ENCODE results near the gene CEMIP2. TPM values are rescaled to one million over a fixed set of nuclear protein-coding genes. Genes with fewer than 3 reads are reported as not detected.

The CEMIP2 gene
- total RNA-seq, 3 donors from 2014 or later (not counting 1 experiment from before 2014, with no cell fraction given): 204 to 326 (median 230) TPM

DNA sequence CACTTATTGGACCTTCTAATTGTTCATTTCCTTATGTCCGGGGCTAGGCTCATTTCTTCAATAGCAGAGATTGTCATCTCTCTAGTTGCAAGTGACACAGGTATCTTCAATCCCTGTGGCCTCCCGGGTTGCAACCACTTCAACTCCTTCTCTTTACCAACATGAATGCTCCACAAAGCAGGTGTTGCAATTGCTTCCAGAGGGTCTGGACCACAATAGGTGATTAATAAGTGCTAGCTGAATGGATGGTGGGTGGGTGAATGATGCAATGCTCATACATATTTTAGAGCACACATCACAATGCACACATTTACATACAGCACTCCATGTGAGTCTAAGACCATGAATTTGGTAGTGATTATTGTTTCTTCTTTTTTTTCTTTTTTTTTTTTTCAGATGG, 2.6 kb downstream of the CEMIP2 start:
- Histone ChIP-seq H3K27me3 (ENCODE audit: control insufficient read depth, insufficient read depth, low read length) (no peaks in the 10 kb centered on the region), H3K36me3 (ENCODE audit: control insufficient read depth, insufficient read depth, low read length) (no peaks in the 10 kb centered on the region), H3K9me3 (ENCODE audit: control insufficient read depth, insufficient read depth, low read length) (no peaks in the 10 kb centered on the region), H3K27ac (ENCODE audit: low read length) (no peak overlapping the region), H3K4me3 (ENCODE audit: low read length) (no peak overlapping the region), H3K4me1 (ENCODE audit: control insufficient read depth, insufficient read depth, low read length) (peaks cover 34% of the 10 kb centered on the region)
- Mint-ChIP-seq H3K9me3 (no peaks in the 10 kb centered on the region), H3K27me3 (ENCODE audit: low read depth in 2 of 2) (no peaks in the 10 kb centered on the region), H3K4me1 (peaks cover 79 to 83% of the 10 kb centered on the region in 2 donors), H3K4me3 (peak overlapping the region; percentile 92), H3K27ac (peak overlapping the region; percentile 88 to 94), H3K36me3 (no peaks in the 10 kb centered on the region)
- intact Hi-C loops (cut with micrococcal nuclease): loop anchor here (5.0 to 10.0 kb wide), 2 partner anchors 33 to 51 kb away; no protein-coding TSS in a partner anchor
- TF ChIP-seq, protein P1, sequence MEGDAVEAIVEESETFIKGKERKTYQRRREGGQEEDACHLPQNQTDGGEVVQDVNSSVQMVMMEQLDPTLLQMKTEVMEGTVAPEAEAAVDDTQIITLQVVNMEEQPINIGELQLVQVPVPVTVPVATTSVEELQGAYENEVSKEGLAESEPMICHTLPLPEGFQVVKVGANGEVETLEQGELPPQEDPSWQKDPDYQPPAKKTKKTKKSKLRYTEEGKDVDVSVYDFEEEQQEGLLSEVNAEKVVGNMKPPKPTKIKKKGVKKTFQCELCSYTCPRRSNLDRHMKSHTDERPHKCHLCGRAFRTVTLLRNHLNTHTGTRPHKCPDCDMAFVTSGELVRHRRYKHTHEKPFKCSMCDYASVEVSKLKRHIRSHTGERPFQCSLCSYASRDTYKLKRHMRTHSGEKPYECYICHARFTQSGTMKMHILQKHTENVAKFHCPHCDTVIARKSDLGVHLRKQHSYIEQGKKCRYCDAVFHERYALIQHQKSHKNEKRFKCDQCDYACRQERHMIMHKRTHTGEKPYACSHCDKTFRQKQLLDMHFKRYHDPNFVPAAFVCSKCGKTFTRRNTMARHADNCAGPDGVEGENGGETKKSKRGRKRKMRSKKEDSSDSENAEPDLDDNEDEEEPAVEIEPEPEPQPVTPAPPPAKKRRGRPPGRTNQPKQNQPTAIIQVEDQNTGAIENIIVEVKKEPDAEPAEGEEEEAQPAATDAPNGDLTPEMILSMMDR (IDR thresholded peaks at IDR 0.05): no peak
- ATAC-seq: no peak
- WGBS (ENCODE audit: insufficient coverage): 53% methylated on average over 1 of the region's 2 CpGs
- no peak for DNase-seq

DNA sequence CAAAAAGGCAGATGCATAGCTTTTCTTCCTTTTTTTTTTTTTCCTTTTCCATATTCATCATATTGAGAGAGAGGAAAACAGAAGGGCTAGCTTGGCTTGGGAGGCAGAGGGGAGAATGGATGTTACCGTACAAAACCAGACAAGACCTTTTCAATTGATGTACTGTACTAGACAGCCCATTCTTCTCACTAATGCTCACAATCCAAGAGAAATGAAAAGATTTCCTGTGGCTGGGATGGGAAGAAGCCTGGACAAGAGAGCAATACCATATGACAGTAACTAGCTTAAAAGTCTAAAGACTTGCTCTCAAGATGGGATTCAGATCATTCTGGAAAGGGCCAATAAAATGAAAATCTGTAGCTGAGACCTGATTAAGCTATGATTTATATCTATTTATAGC, 3.4 kb downstream of the CEMIP2 start:
- Mint-ChIP-seq H3K9me3 (no peaks in the 10 kb centered on the region), H3K4me3 (peak overlapping the region; percentile 55), H3K27me3 (ENCODE audit: low read depth in 2 of 2) (no peaks in the 10 kb centered on the region), H3K27ac (peak overlapping the region; percentile 88 to 94), H3K4me1 (peaks cover 83 to 84% of the 10 kb centered on the region in 2 donors), H3K36me3 (no peaks in the 10 kb centered on the region)
- DNase-seq (no peak), ATAC-seq (no peak)
- Histone ChIP-seq H3K36me3 (ENCODE audit: control insufficient read depth, insufficient read depth, low read length) (no peaks in the 10 kb centered on the region), H3K4me3 (ENCODE audit: low read length) (no peak overlapping the region), H3K27ac (ENCODE audit: low read length) (no peak overlapping the region), H3K4me1 (ENCODE audit: control insufficient read depth, insufficient read depth, low read length) (peaks cover 32% of the 10 kb centered on the region), H3K9me3 (ENCODE audit: control insufficient read depth, insufficient read depth, low read length) (no peaks in the 10 kb centered on the region), H3K27me3 (ENCODE audit: control insufficient read depth, insufficient read depth, low read length) (no peaks in the 10 kb centered on the region)
- TF ChIP-seq, protein P1 (IDR thresholded peaks at IDR 0.05): no peak
- WGBS (ENCODE audit: insufficient coverage): no CpG with 5 or more reads among the region's 1 CpG
- intact Hi-C loops (cut with micrococcal nuclease): loop anchor here (5.0 to 10.0 kb wide), 2 partner anchors 33 to 50 kb away; no protein-coding TSS in a partner anchor

GRCh38 chr9:71764463-71764862, 3.9 kb downstream of the CEMIP2 start:
- no peak for ATAC-seq
- TF ChIP-seq, protein P1 (IDR thresholded peaks at IDR 0.05): no peak
- H3K9me3 Mint-ChIP-seq: no peaks in the 10 kb centered on the region
- H3K36me3 Mint-ChIP-seq: no peaks in the 10 kb centered on the region
- peaks cover 27% of the 10 kb centered on the region for H3K4me1 ChIP-seq (ENCODE audit: control insufficient read depth, insufficient read depth, low read length)
- H3K4me3 ChIP-seq (ENCODE audit: low read length): no peak overlapping the region
- intact Hi-C loops (cut with micrococcal nuclease): loop anchor here (10.0 kb wide), 1 partner anchor 50 kb away; no protein-coding TSS in a partner anchor
- no peaks in the 10 kb centered on the region for H3K27me3 ChIP-seq (ENCODE audit: control insufficient read depth, insufficient read depth, low read length)
- no peaks in the 10 kb centered on the region for H3K27me3 Mint-ChIP-seq (ENCODE audit: low read depth in 2 of 2)
- H3K9me3 ChIP-seq (ENCODE audit: control insufficient read depth, insufficient read depth, low read length): no peaks in the 10 kb centered on the region
- peak overlapping the region; percentile 88 to 94 for H3K27ac Mint-ChIP-seq
- peak overlapping the region; percentile 55 for H3K4me3 Mint-ChIP-seq
- peaks cover 81 to 82% of the 10 kb centered on the region in 2 donors for H3K4me1 Mint-ChIP-seq
- H3K36me3 ChIP-seq (ENCODE audit: control insufficient read depth, insufficient read depth, low read length): no peaks in the 10 kb centered on the region
- no peak for DNase-seq
- H3K27ac ChIP-seq (ENCODE audit: low read length): no peak overlapping the region
- 83% methylated on average over 2 of the region's 4 CpGs for WGBS (ENCODE audit: insufficient coverage)

DNA sequence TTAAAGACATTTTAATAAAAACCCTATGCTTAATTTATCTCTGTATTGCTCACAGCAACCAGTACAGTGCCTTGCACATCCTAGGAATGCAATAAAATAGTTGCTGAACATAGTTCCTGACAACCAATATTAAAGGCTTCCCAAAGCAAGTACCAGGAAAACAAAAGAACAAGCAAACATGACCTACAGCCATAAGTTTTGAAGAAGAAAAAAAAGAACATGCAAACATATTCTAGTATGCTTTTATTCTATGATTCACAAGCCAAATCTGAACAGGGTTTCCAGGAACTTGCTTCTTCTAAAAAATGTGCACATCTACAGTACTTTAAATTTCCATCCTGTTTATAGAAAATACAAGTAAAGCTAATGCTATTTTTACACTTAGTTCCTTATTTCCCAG, 4.5 kb downstream of the CEMIP2 start:
- peaks cover 83 to 84% of the 10 kb centered on the region in 2 donors for H3K4me1 Mint-ChIP-seq
- H3K4me1 ChIP-seq (ENCODE audit: control insufficient read depth, insufficient read depth, low read length): peaks cover 22% of the 10 kb centered on the region
- no peak for ATAC-seq
- H3K36me3 Mint-ChIP-seq: no peaks in the 10 kb centered on the region
- H3K27ac Mint-ChIP-seq: peak overlapping the region; percentile 88 to 94
- no peaks in the 10 kb centered on the region for H3K36me3 ChIP-seq (ENCODE audit: control insufficient read depth, insufficient read depth, low read length)
- H3K9me3 ChIP-seq (ENCODE audit: control insufficient read depth, insufficient read depth, low read length): no peaks in the 10 kb centered on the region
- no peaks in the 10 kb centered on the region for H3K27me3 Mint-ChIP-seq (ENCODE audit: low read depth in 2 of 2)
- no peaks in the 10 kb centered on the region for H3K9me3 Mint-ChIP-seq
- intact Hi-C loops (cut with micrococcal nuclease): loop anchor here (10.0 kb wide), 1 partner anchor 49 kb away; no protein-coding TSS in a partner anchor
- H3K4me3 ChIP-seq (ENCODE audit: low read length): no peak overlapping the region
- DNase-seq: no peak
- TF ChIP-seq, protein P1 (IDR thresholded peaks at IDR 0.05): no peak
- H3K27ac ChIP-seq (ENCODE audit: low read length): no peak overlapping the region
- peak overlapping the region; percentile 55 for H3K4me3 Mint-ChIP-seq
- H3K27me3 ChIP-seq (ENCODE audit: control insufficient read depth, insufficient read depth, low read length): no peaks in the 10 kb centered on the region

Data from natural killer cell (primary cell).